ENCODE data around the gene NDRG2. TPM values are rescaled to one million over a fixed set of nuclear protein-coding genes. Genes with fewer than 3 reads are reported as not detected.

NDRG2 gene
- total RNA-seq, 1 donor from 2014 or later, result 315 TPM

- DNase-seq (peak; percentile 48), ATAC-seq (peak; percentile 73)
- intact Hi-C loops (cut with micrococcal nuclease), result loop anchor here (2.0 kb wide), 1 partner anchor 25 kb away; no protein-coding TSS in a partner anchor
These were observed 14.9 kb upstream of the NDRG2 start for GRCh38 chr14:21039585-21040369.

GRCh38 chr14:21038441-21039422 is 13.9 kb upstream of the NDRG2 start:
- ATAC-seq (peak; percentile 95), DNase-seq (peak; percentile 90)
- intact Hi-C loops (cut with micrococcal nuclease), result no loop called here

- DNase-seq (no peak), ATAC-seq (no peak)
- intact Hi-C loops (cut with micrococcal nuclease), result no loop called here
These were observed 12.3 kb upstream of the NDRG2 start for GRCh38 chr14:21037156-21037555.

GRCh38 chr14:21036751-21037150 is 11.9 kb upstream of the NDRG2 start:
- intact Hi-C loops (cut with micrococcal nuclease), result no loop called here
- DNase-seq (no peak), ATAC-seq (no peak)

- ATAC-seq, result no peak
- DNase-seq, result no peak
- intact Hi-C loops (cut with micrococcal nuclease), result no loop called here
These were observed 9.8 kb upstream of the NDRG2 start, which contains the start of gene RNASE13 for GRCh38 chr14:21034707-21035106. Gene RNASE13, minus strand, starts transcription at chr14:21034807. Its CDS starts 519 bp downstream, at chr14:21034288.

GRCh38 chr14:21033133-21033698 is 8.4 kb upstream of the NDRG2 start:
- ATAC-seq (no peak), DNase-seq (no peak)
- intact Hi-C loops (cut with micrococcal nuclease), result no loop called here

- DNase-seq (no peak), ATAC-seq (no peak)
- intact Hi-C loops (cut with micrococcal nuclease), result no loop called here
These were observed 7.7 kb upstream of the NDRG2 start for GRCh38 chr14:21032326-21033132.

GRCh38 chr14:21030531-21030930 is 5.7 kb upstream of the NDRG2 start:
- DNase-seq (no peak), ATAC-seq (no peak)
- intact Hi-C loops (cut with micrococcal nuclease), result no loop called here

- intact Hi-C loops (cut with micrococcal nuclease), result no loop called here
- DNase-seq (no peak), ATAC-seq (no peak)
These were observed 5.1 kb upstream of the NDRG2 start, which contains the start of gene TPPP2 for GRCh38 chr14:21029917-21030316. Gene TPPP2, plus strand, starts transcription at chr14:21030217. Its CDS starts 365 bp downstream, at chr14:21030582.

- ATAC-seq, result no peak
- intact Hi-C loops (cut with micrococcal nuclease), result no loop called here
- DNase-seq, result peak; percentile 34
These were observed 2.1 kb upstream of the NDRG2 start for GRCh38 chr14:21026988-21027315.

- DNase-seq, result peak; percentile 43
- ATAC-seq, result no peak
- intact Hi-C loops (cut with micrococcal nuclease), result no loop called here
These were observed 1.6 kb upstream of the NDRG2 start for GRCh38 chr14:21026274-21026987.

- intact Hi-C loops (cut with micrococcal nuclease), result no loop called here
- peak; percentile 76 for ATAC-seq
- peak; percentile 93 for DNase-seq
These were observed 761 bp upstream of the NDRG2 start for GRCh38 chr14:21025371-21026273.

GRCh38 chr14:21023817-21024584 is 860 bp downstream of the NDRG2 start:
- ATAC-seq (peak; percentile 15), DNase-seq (peak; percentile 40)
- intact Hi-C loops (cut with micrococcal nuclease), result no loop called here

- peak; percentile 57 for DNase-seq
- no peak for ATAC-seq
- intact Hi-C loops (cut with micrococcal nuclease), result no loop called here
These were observed 1.7 kb downstream of the NDRG2 start for GRCh38 chr14:21023174-21023573.

- DNase-seq (no peak), ATAC-seq (no peak)
- intact Hi-C loops (cut with micrococcal nuclease), result no loop called here
These were observed 2.2 kb downstream of the NDRG2 start for GRCh38 chr14:21022686-21023085.

- intact Hi-C loops (cut with micrococcal nuclease), result no loop called here
- DNase-seq (no peak), ATAC-seq (no peak)
These were observed 3.8 kb downstream of the NDRG2 start for GRCh38 chr14:21020977-21021545.
